Posterior cingulate gyrus (tissue), 11 donors: ENCODE results near the gene GGT5.
"Not testable (repeated sequence)": the region's sequence is repeated elsewhere in the genome, so short reads cannot be mapped to it uniquely, and the experiment has no call there.

Source experiments
- DNase-seq, 10 donors: peaks; one replicate each; pipeline versions ENCODE4 v3.0.0 to v3.0.0-alpha.2; 2020 to 2021; ENCODE audit warnings: mixed read lengths in 3 of 10
- intact Hi-C: fragments of 100-400 bp; cut with DNase I; formaldehyde crosslinking; loops from one replicate; pipeline ENCODE4 v1.15.1; 2023

The GGT5 gene

GRCh38 chr22:24245030-24245431 is at the start of gene GGT5:
Gene GGT5 (minus strand): TSS chr22:24245082. CDS start chr22:24244725, 357 bp downstream.
- intact Hi-C loops, result loop anchor here (5.0 kb wide), 1 partner anchor 58 kb away; no protein-coding TSS in a partner anchor
- DNase-seq, result peak in 1 of 10 donors; percentile 49

GRCh38 chr22:24292202-24292830 is 47.4 kb upstream of the GGT5 start:
- intact Hi-C loops, DNase-seq: not testable (repeated sequence)

GRCh38 chr22:24291515-24292201 is 46.8 kb upstream of the GGT5 start:
- DNase-seq, result no peak
- intact Hi-C loops, result no loop called here

GRCh38 chr22:24290459-24290858 is 45.6 kb upstream of the GGT5 start:
- intact Hi-C loops, result no loop called here
- no peak for DNase-seq

GRCh38 chr22:24289741-24290163 is 44.9 kb upstream of the GGT5 start:
- no peak for DNase-seq
- intact Hi-C loops, result no loop called here

- intact Hi-C loops, result no loop called here
- no peak for DNase-seq
These were observed 44.2 kb upstream of the GGT5 start for GRCh38 chr22:24289114-24289513.

- DNase-seq, intact Hi-C loops: not testable (repeated sequence)
These were observed 42.9 kb upstream of the GGT5 start for GRCh38 chr22:24287801-24288200.

GRCh38 chr22:24287212-24287611 is 42.3 kb upstream of the GGT5 start:
- DNase-seq, intact Hi-C loops: not testable (repeated sequence)

GRCh38 chr22:24285245-24285644 is 40.4 kb upstream of the GGT5 start:
- intact Hi-C loops, result no loop called here
- no peak for DNase-seq

GRCh38 chr22:24284747-24285203 is 39.9 kb upstream of the GGT5 start:
- no peak for DNase-seq
- intact Hi-C loops, result no loop called here

GRCh38 chr22:24282401-24282800 is 37.5 kb upstream of the GGT5 start:
- DNase-seq, result no peak
- intact Hi-C loops, result no loop called here

GRCh38 chr22:24280363-24280762 is 35.5 kb upstream of the GGT5 start:
- intact Hi-C loops, DNase-seq: not testable (repeated sequence)

GRCh38 chr22:24274696-24275405 is 30.0 kb upstream of the GGT5 start:
- DNase-seq, intact Hi-C loops: not testable (repeated sequence)

- DNase-seq, intact Hi-C loops: not testable (repeated sequence)
These were observed 29.0 kb upstream of the GGT5 start for GRCh38 chr22:24273906-24274305.

GRCh38 chr22:24273031-24273430 is 28.1 kb upstream of the GGT5 start:
- intact Hi-C loops, DNase-seq: not testable (repeated sequence)

- intact Hi-C loops, result loop anchor here (2.0 kb wide), 1 partner anchor 283 kb away; the partner anchor contains the start of genes GUCD1 and SNRPD3
- peak in 1 of 10 donors; percentile 78 for DNase-seq
These were observed 26.5 kb upstream of the GGT5 start for GRCh38 chr22:24271386-24271854.

- peak; percentile 83 to 98 (median 87) for DNase-seq
- intact Hi-C loops, result loop anchor here (2.0 kb wide), 1 partner anchor 284 kb away; the partner anchor contains the start of genes GUCD1 and SNRPD3
These were observed 25.9 kb upstream of the GGT5 start, which contains the start of gene SPECC1L for GRCh38 chr22:24270556-24271385. Gene SPECC1L (plus strand): TSS chr22:24270831. CDS start chr22:24302232, 31,401 bp downstream.

GRCh38 chr22:24266495-24266894 is 21.6 kb upstream of the GGT5 start:
- DNase-seq, result peak in 1 of 10 donors; percentile 40
- intact Hi-C loops, result not testable (repeated sequence)

GRCh38 chr22:24265734-24266133 is 20.9 kb upstream of the GGT5 start:
- intact Hi-C loops, result no loop called here
- DNase-seq, result no peak
